GM03348 (cell line): ENCODE measurements around the gene CYFIP2.
A peak's percentile ranks its signal among the peaks of the same experiment; 100 is the strongest.

Experiments
- DNase-seq: peaks from one replicate; pipeline ENCODE4 v3.0.0; 2012; ENCODE audit warnings: low spot score

Gene CYFIP2

DNA sequence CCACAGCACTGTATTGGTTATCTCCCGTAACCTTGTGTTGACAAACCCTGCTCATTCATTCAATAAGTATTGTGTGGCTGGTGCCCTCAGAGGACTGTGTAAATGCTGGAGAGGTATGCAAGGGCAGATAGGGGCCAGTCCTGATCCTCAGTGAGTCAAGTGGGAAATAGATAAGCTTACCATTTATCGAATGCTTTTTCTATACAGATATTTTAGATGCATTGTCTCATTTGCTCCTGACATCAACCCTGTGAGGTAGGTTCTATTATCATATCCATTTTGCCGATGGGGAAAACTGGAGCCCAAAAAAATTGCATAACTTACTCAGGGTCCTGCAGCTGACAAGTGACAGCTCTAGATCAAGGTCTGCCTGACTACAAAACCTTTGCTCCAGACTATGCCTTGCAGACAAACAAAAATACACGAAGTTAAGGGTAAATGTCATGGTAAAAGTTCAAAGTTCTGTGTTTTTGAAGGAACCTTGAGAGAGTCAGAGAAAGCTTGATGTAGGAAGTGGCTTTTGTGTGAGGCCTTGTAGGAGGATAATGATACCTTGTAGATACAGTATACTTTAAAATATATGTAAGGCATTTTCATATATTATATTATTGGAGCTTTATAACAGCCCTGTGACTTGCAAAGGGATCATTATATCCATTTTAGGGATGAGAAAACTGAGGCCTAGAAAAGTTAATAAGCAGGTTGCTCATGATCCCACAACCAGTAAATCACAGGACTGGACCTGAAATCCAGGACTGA, 22.7 kb downstream of the CYFIP2 start:
- DNase-seq: no peak

DNA sequence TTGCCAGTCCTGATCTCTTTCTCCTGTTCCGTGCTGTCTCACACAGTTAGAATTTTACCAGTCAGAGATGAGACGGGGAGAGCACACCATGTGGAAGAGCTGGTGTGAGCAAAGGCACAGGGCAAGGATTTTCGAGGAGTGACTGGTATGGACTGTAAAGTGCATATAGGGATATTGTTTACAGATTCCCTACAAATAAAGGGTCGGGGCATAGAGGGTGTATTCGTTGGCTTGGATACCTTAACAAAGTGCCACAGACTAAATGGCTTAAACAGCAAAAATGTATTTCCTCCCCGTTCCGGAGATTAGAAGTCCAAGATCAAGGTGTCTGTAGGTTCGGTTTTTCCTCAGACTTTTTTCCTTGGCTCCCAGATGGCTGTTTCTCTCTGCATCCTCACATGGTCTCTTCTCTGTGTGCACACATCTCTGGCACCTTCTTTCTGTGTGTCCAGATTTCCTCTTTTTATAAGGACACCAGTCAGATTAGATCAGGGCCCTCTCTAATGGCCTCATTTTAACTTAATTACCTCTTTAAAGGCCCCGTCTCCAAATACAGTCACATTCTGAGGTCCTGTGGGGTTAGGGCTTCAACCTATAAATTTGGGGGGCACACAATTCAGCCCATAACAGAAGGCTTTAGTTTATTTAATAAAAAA, 23.4 kb downstream of the CYFIP2 start:
- DNase-seq: no peak

DNA sequence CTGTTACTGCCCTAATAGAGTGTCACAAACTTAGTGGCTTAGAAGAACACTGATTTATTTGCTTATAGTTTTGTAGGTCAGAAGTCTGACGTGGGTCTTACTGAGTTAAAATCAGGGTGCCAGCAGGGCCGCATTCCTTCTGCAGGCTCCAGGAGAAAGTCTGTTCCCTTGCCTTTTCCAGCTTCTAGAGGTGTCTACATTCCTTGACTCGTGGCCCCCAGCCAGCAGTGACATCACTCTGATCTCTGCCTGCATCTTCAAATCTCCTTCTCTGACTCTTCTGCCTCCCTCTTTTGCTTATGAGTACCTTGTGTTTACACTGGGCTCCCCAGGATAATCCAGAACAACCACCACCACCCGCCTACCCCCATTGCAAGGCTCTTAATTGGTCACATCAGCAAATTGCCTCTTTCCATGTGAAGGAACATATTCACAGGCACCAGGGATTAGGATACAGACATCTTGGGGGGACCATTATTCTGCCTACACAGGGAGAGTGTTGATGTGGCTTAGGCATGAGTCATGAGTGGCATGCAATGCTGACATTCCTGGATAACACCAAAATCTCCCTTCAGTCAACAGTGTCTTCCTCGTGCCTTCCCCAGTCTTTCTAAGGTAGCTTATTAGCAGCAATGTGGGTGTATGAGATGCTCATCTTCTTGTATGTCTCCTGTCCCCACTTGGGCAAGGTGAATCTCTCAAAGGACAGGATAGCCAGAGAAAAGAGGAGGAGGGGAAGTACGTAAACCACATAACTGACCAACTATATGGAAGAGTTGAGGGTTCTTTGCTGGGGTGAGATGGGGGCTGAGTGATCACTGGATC, 24.4 kb downstream of the CYFIP2 start:
- peak; percentile 62 for DNase-seq

DNA sequence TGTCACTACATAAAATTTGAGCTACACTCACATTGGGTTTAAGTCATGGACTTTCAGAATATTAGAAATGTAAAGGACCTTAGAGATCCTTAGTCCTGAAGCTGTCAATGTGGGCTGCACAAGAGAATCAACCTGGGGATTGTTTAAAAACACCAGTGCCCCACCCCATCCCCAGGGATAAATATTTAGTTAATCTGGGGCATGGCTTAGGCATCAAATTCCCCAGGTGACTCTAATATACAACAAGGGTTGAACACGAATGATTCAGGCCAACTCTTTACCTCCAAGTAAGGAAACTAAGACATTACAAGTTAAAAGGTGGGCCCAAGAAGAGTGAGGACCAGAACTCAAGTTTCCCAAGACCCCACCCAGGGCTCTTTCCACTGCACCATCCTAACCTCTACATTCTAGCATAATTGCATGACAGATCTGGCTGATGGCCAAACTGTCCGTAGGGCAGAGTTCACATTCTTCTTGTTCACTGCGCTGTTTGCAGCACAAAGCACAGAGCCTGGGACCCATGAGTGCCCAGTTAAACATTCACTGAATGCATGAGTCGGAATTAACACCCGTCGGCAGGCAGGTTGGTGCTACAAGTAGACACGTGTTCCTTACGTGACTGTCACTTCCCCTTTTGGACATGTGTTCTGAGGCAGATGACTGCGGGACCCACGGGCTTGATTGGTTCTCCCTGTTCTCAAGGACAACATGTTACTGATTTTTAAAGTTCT, 25.2 kb downstream of the CYFIP2 start:
- DNase-seq: no peak

DNA sequence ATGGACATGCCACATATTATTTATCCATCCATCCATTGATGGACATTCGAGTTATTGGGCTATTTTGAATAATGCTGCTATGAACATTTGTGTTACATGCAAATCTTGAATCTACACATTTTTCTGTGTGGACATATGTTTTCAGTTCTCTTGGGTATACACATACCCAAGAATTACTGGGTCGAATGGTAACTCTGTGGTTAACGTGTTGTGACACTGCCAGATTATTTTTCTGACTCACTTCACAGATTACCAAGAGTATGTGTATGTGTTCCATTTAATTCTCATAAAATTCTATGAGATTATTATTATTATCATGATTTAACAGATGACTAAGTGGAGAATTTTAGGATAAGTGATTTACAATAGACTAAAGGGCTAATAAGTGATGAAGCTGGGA, 26.7 kb downstream of the CYFIP2 start:
- no peak for DNase-seq

DNA sequence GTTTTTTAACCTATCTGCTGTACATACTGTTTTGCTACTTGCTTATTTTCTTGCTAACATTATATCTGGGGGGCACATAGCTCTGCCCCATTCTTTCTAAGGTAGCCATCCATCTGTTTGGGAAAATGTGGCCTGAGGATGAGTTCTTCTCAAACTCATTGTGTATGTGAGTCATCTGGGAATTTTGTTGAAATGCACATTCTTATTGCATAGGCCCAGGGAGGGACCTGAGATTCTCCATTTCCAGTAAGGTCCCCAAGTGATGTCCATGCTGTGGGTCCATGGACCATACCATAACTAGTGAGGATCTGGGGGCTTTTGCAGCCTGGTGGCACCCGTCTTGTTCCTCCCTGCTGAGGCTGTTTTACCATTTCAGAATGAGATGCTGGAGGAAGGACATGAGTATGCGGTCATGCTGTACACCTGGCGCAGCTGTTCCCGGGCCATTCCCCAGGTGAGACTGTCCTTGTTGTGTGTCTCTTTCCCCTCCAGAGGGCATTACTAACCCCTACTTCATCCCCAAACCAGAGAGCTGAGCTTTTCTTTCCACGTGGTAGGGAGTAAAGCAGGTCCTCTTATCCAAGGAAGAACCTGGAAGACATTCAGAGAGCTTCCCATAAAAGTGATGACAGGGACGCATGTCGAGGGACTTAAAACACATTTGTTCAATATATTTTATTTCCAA, 28.6 kb downstream of the CYFIP2 start:
- no peak for DNase-seq

DNA sequence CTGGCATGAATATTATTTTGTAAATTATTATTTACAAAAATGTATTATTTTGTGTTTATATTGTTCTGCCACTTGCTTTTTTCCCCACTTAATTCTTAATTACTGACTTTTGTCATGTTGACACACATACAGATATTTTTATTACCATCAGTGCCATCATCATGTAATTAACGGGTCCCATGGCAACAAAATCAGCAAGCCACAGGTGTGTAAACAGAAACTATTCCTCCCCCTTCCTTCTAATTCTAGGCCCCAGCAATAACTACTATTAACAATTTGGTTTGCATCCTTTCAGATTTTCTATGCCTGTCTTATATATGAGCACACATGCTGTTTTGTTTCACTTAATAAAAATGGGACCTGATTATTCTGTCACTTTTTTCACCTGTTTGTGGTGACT, 29.3 kb downstream of the CYFIP2 start:
- DNase-seq: no peak

DNA sequence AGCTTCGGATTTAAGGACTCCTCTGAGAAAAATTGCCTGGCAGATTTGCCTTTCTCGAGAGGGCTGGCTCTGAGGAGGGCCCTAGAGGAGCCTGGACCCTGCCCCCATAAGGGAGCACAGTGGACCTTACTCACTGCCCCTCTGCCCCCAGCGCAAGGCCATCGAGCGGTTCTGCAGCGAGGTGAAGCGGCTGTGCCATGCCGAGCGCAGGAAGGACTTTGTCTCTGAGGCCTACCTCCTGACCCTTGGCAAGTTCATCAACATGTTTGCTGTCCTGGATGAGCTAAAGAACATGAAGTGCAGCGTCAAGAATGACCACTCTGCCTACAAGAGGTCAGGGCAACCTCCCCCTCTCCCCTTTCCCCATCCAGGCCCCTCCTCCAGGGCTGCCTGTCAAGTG, 34.6 kb downstream of the CYFIP2 start:
- no peak for DNase-seq

DNA sequence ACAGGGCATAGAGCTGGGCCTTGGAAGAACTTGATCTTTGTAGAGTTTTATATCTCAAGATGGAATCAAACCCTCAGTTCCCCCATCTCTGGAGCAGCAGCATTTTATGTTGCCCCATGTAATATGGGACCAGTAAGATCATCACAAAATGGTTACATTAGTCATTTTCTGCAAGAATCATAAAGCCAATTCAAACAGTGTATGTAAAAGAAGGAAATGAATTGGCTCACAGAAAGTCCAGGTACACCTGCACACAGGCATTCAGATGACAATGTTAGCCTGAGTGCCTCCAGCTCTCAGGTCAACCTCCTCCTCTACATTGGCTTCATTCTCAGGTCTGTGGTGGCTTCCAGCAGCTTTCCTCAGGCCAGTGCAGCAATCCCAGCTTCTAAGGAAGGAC, 35.1 kb downstream of the CYFIP2 start:
- DNase-seq: no peak

DNA sequence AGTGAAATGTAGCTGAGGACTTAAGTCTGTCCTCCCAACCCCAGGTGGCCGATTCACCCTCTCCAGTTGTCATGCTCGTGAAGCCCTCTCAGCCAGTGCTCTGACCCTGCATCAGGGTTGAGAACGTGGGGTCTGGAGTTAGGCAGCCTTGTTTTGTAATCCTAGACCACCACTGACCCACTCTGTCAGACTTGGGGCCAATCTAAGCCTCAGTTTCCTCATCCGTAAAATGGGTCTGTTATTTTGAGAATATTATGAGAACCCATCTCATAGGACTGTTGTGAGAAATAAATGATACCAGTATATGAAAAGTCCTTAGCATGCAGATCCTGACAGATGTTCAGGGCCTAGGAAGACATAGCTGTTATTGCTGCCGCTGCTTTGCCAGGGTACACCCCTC, 37.1 kb downstream of the CYFIP2 start:
- DNase-seq: no peak

DNA sequence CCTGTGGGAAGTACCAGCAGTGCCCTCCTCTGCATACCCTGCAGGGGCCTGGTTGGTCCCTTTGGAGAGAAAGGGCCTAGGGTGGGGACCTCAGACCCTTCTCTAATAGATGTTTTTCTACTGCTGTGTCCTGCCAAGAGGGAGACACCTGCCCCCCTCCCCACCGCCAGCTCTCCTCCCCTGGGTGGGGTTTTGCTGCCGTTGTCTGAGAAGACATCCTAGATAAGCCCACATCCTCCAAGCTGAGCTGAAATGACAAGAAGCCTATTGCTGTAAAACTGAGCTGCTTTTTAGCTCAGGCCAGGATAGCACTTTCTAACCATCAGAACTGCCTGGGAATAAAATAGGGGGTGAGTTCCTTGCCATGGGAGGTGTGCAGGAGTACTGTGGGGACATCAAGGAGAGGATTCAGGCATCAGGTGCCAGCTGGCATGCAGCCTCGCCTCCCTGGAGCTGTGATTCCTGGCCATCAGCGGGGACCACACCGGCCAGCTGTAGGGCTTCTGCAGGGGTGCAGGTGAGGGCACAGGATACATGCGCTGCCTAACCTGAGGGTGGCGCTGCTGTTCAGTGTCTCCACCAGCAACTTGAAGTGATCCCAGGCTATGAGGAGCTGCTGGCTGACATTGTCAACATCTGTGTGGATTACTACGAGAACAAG, 37.9 kb downstream of the CYFIP2 start:
- DNase-seq: no peak

DNA sequence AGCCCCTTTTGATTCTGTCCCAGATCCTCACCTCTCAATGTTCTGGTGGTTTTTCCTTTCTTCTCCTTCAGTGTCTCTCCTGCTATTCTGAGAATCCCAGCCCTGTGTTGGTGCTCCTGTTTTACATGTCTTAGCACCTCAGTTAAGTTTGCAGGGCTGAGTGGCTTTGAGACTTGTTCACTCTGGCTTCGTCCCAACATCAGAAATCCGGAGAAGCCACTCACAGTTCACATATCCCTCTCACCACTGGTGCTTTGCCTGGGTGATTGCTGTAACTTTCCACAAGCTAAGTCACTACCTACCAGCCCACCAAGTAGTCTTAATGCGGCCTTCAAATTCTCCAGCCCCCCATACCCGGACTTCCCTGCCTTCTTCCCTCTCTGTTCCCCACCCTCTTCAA, 40.2 kb downstream of the CYFIP2 start:
- DNase-seq: peak; percentile 15

DNA sequence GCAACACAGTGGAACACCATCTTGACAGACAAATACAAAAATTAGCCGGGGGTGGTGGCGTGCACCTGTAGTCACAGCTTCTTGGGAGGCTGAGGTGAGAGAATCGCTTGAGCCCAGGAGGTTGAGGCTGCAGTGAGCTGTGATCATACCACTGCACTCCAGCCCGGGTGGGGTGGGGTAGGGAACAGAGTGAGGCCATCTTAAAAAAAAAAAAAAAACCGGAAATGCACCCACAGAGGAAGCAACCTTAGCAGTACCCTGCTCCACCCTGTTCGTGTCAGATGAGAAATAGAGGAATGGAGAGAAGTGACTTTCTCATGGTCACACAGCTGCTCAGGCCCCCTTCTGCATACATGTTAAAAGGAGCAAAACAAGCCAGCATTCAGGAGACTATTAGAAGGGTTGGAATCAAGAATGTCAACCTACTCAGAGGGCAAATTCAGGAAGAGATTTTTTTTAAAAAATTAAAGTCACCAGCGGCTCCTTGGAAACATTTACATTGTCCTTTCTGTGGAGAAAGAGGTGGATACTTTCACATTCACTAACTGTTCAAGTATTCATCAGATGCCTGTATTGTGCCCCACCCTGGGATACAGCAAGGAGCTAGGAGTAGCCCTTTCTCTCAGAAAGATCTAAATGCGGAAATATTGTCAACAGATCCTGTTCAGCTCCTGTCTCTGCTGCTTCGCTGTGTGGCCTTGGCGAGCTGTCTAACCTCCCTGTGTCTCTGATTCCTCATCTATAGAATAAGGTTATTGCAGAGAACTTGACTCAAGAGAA, 41.0 kb downstream of the CYFIP2 start:
- DNase-seq: no peak

DNA sequence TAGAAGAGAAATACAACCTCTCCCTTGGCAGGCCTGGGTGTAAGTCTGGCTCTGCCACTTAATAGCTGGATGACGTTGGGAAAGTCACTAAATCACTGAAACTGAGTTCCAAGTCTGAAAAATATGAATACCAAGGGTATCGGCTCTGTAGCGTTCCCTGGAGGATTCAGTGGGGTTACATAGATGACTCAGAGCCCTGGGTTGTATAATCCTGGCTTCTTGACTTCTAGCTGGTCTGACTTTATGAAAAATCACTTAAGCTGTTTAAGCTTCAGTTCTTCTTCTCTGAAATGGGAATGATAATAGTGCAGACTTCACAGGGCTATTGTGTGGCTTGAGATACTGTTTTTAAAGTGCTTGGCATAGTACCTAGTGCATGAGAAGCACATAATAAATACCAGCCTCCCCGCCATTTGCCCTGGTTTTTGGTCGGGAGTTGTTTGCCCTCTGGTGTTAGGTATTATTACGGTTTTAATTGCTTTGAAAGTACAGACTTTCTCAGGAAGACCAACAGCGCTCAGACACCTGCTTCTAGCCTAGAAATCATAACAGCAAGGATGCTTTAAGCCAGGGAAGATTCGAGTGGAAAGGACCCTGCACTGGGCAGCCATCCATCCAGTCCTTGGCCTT, 43.0 kb downstream of the CYFIP2 start:
- DNase-seq: peak; percentile 77

DNA sequence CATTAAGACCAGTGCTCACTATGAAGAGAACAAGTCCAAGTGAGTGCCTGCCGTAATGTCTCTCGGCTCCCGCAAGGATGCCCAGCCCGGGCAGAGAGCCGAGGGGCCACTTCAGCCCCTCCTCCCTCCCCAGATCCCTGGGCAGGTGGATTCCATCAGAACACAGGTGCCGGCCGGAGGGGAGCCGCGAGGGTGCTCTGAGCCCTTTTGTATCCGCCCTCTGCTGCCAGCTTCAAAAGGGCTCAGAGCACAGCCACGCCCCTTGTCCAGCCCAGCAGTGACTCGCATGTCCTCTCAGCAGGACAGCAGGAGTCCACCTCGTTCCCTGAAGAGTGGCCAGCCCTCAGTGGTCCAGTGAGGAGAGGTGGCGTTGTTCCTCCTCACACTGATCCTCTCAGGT, 43.9 kb downstream of the CYFIP2 start:
- DNase-seq: no peak

DNA sequence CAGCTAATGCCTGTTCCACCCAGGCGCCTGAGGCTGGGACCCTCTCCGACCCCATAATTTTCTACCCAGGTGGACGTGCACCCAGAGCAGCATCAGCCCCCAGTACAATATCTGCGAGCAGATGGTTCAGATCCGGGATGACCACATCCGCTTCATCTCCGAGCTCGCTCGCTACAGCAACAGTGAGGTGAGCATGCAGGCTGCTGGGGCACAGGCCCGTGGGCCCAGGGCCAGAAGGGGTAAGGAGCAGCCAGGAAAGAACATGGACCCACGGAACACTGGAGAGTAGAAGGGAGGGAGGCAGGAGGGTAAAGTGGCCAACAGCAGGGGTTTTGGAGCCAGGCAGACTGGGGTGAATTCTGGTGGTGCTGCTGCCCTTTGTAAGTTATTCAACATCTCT, 45.7 kb downstream of the CYFIP2 start:
- no peak for DNase-seq

DNA sequence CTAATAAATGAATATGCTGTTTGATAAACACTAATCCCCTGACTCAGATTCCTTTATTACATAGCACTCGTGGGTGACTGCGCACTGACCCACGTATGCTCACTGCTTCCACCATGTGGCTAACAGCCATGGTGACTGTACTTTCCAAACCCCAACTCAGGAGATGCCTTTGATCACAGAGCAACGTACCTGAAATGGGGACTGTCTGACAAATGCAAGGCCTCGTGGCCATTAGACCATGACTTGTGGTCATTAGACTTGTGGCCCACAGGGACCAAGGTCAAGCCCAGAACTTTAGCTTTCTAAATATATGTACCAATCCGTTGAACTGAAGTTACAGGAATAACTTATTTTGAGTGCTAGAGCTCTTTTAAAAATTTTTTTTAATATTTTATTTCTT, 46.6 kb downstream of the CYFIP2 start:
- peak; percentile 85 for DNase-seq

DNA sequence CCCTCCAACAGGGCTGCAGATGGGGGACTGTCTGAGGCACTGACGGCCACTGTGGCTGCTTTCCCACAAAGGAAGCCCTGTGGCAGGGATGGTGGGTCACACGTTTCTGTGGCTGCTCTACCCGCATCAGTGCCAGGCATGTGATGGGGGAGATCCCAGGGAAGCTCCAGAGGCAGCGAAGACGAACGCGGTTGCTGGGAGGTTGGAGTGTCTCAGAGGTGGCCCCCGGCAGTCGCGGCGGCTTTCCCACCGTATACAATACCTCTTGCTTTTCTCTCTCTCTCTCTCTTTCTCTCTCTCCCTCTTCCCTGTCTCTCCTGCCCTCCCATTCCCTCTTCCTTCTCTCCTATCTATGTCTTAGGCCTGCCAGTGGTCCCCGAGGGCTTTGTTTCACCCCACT, 56.7 kb downstream of the CYFIP2 start:
- no peak for DNase-seq

DNA sequence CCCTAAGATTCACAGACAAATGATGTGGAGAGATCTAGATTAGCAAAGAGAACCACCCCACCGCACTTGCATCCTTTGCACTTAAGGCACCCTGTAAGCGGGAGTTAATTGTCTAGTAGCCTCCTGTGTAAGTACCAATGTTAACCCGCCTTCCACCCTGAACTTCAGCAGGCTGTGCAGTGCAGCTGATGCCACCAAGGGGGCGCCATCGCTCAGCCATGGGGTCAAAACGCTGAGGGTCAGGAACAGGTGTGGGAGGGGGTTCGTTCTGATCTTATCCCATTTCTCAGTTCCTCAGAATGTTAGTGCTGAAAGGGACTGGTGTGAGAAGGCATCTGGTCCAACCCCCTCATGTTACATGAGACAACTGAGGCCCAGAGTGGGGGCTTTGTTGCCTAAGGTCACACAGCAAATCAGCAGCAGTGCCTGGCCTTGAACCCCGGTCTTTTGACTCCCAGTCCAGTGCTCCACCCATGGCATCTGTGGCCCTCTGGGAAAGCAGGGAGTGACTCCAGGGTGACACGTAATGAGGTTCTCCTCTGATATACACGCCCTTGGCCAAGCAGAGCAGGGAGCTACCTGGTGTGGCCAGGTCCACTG, 57.3 kb downstream of the CYFIP2 start:
- no peak for DNase-seq

DNA sequence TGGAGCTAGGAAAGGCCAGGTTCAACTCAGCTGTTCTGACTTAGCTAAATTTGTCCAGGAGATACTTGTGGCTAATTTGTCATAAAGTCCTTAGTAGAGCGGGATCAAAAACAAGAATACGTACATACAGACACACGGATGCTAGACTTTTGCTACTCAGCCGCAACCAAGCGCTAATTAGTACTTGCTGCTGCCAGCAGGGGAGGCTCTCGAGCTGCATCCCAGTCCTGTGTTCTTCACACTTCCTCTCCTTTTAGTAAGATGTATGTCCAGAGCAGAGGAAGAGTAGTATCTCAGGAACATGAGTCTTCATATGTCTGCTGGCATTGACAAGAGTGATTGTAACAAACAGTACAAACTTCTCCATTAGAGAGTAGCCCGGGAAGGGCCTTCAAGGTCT, 58.3 kb downstream of the CYFIP2 start:
- DNase-seq: no peak
